Measurements from ENCODE around the gene CAMSAP1.

Gene CAMSAP1

GRCh38 chr9:135895202-135895848, 12.0 kb downstream of the CAMSAP1 start:
- TF ChIP-seq CEBPB (IDR thresholded peaks at IDR 0.05) = no peak
- TF ChIP-seq USF1 (IDR thresholded peaks at IDR 0.05) = no peak
- no peak for TF ChIP-seq ZBTB7A (IDR thresholded peaks at IDR 0.05; ENCODE audit: low read depth)
- no peak for TF ChIP-seq NFIC (IDR thresholded peaks at IDR 0.05)
- no peak for TF ChIP-seq RAD21 (IDR thresholded peaks at IDR 0.05; ENCODE audit: low read depth)
- TF ChIP-seq FOXM1 (IDR thresholded peaks at IDR 0.05; ENCODE audit: borderline replicate concordance, low read depth) = no peak
- TF ChIP-seq YY1 (IDR thresholded peaks at IDR 0.05; ENCODE audit: low read depth) = no peak
- TF ChIP-seq MAX (IDR thresholded peaks at IDR 0.05) = no peak
- no peak for TF ChIP-seq TCF12 (IDR thresholded peaks at IDR 0.05; ENCODE audit: low read depth)
- no peak for TF ChIP-seq TEAD4 (IDR thresholded peaks at IDR 0.05)
- TF ChIP-seq REST (IDR thresholded peaks at IDR 0.05; ENCODE audit: low read depth) = no peak
- TF ChIP-seq TAF1 (IDR thresholded peaks at IDR 0.05; ENCODE audit: low read depth) = no peak
- TF ChIP-seq CREB1 (IDR thresholded peaks at IDR 0.05; ENCODE audit: low read depth) = no peak

- TF ChIP-seq FOXM1 (IDR thresholded peaks at IDR 0.05; ENCODE audit: borderline replicate concordance, low read depth) (no peak), EP300 (IDR thresholded peaks at IDR 0.05; ENCODE audit: borderline replicate concordance) (no peak), EGR1 (IDR thresholded peaks at IDR 0.05) (no peak), TEAD4 (IDR thresholded peaks at IDR 0.05) (no peak), YY1 (IDR thresholded peaks at IDR 0.05; ENCODE audit: low read depth) (no peak), ZBTB7A (IDR thresholded peaks at IDR 0.05; ENCODE audit: low read depth) (no peak), NFIC (IDR thresholded peaks at IDR 0.05) (no peak), REST (IDR thresholded peaks at IDR 0.05; ENCODE audit: low read depth) (no peak), USF1 (IDR thresholded peaks at IDR 0.05) (no peak)
These were observed 14.2 kb downstream of the CAMSAP1 start for GRCh38 chr9:135893104-135893503.

GRCh38 chr9:135891027-135891631, 16.2 kb downstream of the CAMSAP1 start:
- TF ChIP-seq TAF1 (IDR thresholded peaks at IDR 0.05; ENCODE audit: low read depth) (no peak), CEBPB (IDR thresholded peaks at IDR 0.05) (no peak), RAD21 (IDR thresholded peaks at IDR 0.05; ENCODE audit: low read depth) (no peak), NFIC (IDR thresholded peaks at IDR 0.05) (no peak), REST (IDR thresholded peaks at IDR 0.05; ENCODE audit: low read depth) (no peak), EGR1 (IDR thresholded peaks at IDR 0.05) (no peak), EP300 (IDR thresholded peaks at IDR 0.05; ENCODE audit: borderline replicate concordance) (no peak), TCF12 (IDR thresholded peaks at IDR 0.05; ENCODE audit: low read depth) (no peak), USF1 (IDR thresholded peaks at IDR 0.05) (no peak), CREB1 (IDR thresholded peaks at IDR 0.05; ENCODE audit: low read depth) (no peak), FOXM1 (IDR thresholded peaks at IDR 0.05; ENCODE audit: borderline replicate concordance, low read depth) (no peak), ZBTB7A (IDR thresholded peaks at IDR 0.05; ENCODE audit: low read depth) (no peak), YY1 (IDR thresholded peaks at IDR 0.05; ENCODE audit: low read depth) (no peak), TEAD4 (IDR thresholded peaks at IDR 0.05) (no peak)
